GM12875 (cell line): ENCODE results near the gene PLEKHH2.
"Not testable (repeated sequence)": the region's sequence is repeated elsewhere in the genome, so short reads cannot be mapped to it uniquely, and the experiment has no call there.

ENCODE experiments used
- H3K4me3 ChIP-seq: one replicate; pipeline ENCODE4 v1.5.1; 2011; ENCODE audit warnings: low read depth, low read length, control low read depth
- CTCF ChIP-seq: IDR thresholded peaks from 2 replicates; pipeline ENCODE4 v1.5.1; 2011; ENCODE audit warnings: low read depth, mild to moderate bottlenecking, control low read depth, inconsistent platforms, low read length, moderate library complexity, borderline replicate concordance; ENCODE audit not compliant: insufficient read depth

Gene PLEKHH2

DNA sequence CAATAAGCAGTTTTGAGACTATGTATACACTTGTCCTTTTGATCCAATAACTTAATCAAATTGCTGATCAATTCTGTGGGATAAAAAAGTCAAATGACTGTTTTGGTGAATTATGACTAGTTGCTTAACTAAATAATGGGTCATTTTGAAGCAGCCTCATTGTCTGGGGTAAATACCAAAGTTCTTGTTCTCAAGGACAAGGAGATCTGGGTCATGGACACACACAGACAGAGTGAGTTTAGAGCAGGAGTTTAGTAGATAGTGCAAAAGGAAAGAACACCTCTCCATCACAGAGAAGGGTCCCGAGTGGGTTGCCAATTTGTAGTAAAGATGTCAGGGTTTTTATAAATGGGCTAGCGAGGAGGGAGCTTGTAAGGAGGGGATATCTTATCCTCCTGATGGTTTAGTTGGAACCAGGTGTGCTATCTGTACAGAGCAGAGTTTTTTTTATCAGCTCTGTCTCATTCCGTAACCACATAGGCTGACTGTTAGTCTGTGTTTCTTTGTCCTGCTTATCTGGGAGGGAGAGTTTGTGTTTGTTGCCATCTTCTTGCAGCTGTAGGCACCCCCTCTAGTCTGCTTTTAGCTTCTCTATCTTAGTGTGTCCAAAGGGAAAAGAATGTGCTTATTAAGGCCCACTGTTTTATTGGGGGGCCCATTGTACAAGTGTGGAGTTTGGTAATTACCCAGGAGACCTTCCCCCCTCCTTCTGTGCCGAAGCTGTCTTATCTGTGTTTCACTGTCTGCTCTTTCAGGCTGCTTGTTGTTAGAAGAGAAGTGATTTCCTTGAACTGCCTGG, 87.9 kb downstream of the PLEKHH2 start:
- no peak overlapping the region for H3K4me3 ChIP-seq
- TF ChIP-seq CTCF: no peak

GRCh38 chr2:43725711-43726246, 88.7 kb downstream of the PLEKHH2 start:
- no peak overlapping the region for H3K4me3 ChIP-seq
- no peak for TF ChIP-seq CTCF

GRCh38 chr2:43726961-43727633, 90.0 kb downstream of the PLEKHH2 start:
- H3K4me3 ChIP-seq: not testable (repeated sequence)

DNA sequence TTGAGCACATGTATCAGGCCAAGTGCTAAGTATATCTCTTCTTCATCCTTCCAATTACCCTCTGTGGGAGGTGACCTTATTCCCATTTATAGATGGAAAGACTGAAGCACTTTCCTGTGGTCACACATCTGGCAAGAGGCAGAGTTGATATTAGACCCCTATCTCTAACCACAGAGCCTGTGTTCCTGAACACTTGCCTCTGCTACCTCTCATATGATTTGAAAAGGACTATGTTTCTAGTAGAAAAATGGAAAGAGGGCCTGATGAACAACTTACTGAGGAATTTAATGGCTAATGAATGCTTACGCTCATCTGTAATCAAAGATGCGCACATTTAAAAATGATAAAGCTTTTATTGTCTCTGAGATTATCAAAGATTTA, 90.6 kb downstream of the PLEKHH2 start:
- no peak for TF ChIP-seq CTCF
- H3K4me3 ChIP-seq: no peak overlapping the region

DNA sequence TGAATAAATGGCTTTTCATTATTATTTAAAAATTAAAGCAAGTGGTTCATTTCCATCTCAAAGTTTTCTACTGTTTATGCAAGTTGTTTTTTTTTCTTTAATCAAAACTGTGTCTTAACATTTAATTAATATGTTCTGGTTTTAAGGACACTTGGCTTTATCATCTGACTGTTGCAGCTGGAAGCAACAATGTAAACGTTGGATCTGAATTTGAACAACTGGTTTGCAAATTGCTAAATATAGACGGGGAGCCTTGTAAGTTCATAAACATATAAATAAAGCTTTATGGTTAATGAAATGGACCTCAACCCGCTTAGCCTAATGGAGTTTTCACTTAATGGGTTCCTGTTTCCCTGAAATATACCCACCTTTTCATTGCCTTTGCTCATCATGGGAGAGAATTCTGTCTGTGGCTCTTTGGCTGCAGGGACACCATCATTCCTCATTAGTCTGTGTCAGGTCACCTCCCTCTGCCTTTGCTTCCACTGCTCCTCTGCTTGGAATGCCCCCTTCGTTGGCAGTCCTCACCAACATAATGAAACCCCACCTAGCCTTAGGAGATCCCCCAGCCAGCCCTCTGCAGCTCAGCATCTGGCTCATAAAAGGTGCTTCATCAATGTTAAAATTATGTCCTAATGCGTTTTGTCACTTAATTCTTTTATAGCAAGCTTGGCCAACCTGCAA, 92.6 kb downstream of the PLEKHH2 start:
- TF ChIP-seq CTCF: no peak
- no peak overlapping the region for H3K4me3 ChIP-seq

GRCh38 chr2:43731211-43731610, 94.2 kb downstream of the PLEKHH2 start:
- TF ChIP-seq CTCF: no peak
- H3K4me3 ChIP-seq: no peak overlapping the region

- no peak overlapping the region for H3K4me3 ChIP-seq
- TF ChIP-seq CTCF: no peak
Measured at GRCh38 chr2:43736637-43737036, 99.6 kb downstream of the PLEKHH2 start.
